NCI-H1048 (cell line): ENCODE results near the gene SZRD1.
A peak's percentile ranks its signal among the peaks of the same experiment; 100 is the strongest.
"Not testable (repeated sequence)": the region's sequence is repeated elsewhere in the genome, so short reads cannot be mapped to it uniquely, and the experiment has no call there.

Experiments
- DNase-seq: peaks from one replicate; lab custom pipeline; 2025; lab: John Stamatoyannopoulos, UW

SZRD1 gene, protein sequence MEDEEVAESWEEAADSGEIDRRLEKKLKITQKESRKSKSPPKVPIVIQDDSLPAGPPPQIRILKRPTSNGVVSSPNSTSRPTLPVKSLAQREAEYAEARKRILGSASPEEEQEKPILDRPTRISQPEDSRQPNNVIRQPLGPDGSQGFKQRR

DNA sequence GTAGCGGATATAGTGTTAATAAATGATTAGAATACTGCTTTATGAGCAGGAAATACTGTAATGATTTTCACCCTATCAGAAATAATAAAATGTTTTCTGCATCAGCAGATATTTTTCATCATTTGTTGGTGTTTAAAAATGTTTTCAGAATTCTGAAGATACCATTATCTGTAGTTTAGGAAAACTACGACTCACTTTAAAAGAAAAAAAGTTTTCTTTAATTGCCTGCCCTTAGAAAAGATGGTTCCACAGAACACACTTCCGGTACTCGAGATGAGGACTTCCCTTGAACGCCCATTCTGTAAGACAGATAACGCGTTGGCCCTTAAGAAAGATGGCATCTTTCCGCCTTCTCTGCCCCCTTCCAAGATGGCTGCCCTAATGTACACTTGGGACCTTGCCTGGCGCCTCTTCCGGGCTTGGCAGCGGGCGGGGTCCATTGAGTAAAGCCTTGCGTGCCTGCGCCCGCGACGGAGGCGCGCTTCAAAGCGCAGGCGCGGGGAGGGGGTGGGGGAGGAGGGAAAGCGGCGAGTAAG is at the start of gene SZRD1:
TSS of gene SZRD1 (plus strand) at position 521 of the 536 bp plus-strand sequence. CDS start 16 bp downstream, outside the sequence.
- DNase-seq, result peak; percentile 95

DNA sequence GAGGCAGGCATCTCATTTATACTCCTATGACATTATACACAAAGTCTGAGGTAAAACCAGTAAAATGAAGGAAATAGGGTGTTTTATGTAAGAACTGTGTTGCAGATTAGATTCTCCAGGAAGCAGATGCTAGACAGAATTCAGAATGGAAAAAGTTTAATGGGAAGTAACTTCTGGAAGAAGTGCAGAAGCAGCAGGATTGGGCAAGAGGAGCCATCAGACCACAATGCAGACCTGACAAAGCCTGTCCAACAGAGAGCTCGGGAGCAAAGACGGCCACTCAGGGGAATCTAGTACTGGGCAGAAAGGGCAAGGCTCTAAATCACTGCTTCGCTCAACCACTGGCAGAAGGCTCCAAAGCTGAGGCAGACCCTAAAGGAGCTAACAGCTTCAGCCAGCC is 48.5 kb upstream of the SZRD1 start:
- no peak for DNase-seq

DNA sequence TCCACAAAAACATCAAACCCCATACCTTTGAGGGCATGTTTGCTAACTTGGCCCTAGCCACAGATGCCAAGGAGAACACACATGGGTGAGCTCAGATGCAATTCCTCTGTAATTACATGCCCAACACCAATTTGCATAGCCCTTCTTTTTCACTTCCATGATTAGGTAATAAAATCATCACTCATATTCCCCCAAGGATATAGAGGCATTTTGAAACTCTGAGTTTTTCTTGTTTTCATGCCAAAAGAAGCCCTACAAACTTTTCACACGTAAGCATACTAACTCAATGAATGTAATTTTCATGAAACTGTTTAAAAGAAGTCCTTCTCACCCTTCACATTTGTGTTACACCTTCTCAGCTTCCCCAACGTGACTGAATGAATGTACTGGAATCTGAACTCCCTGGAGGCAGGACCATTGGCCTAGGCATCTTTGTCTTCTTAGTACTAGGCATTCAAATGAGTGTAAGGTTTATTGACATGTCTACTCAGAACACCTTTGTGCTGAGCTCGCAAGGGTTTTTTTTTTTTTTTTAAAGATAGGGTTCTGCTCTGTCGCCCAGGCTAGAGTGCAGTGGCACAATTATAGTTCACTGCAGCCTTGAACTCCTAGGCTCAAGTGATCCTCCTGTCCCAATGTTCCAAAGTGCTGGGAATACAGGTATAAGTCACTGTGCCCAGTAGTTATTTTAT is 45.7 kb upstream of the SZRD1 start:
- no peak for DNase-seq

DNA sequence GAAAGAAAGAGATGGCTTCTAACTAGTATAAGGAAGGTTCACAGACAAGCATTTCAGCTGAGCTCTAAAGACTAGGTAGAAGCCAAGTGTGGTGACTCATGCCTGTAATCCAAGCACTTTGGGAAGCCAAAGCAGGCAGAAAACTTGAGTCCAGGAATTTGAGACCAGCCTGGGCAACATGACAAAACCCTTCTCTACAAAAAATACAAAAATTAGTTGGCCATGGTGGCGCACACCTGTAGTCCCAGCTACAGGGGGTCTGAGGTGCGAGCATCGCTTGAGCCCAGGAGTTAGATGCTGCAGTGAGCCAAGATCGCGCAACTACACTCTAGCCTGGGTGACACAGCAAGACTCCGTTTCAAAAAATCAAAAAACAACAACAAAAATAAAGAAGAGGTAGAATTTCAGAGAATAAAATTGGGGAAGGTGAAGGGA is 42.6 kb upstream of the SZRD1 start:
- no peak for DNase-seq

DNA sequence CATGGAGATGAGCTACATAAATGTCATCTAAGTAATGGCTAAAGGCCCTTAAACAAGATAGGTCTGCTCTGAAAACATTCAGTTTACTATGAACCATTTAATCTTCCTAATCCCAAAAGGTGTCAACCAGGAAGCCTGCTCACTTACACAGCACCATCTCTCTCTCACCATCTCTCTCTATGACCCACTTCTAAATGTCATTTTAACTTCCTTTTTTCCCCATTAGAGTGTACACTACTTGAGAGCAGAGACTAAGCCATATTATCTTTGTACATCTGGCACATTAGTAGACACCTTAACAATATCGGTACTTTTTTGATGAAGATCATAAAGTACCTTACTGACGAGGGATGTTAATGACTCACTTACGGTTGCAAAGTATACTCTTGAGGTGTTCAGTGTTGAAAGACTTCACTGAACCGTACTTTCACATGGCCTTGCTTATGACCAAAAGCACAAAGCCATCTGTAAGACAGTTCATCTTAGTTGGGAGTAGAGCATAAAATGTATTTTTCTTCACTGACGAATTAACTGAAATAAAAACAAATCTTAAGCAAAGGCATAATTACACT is 40.1 kb upstream of the SZRD1 start:
- no peak for DNase-seq

DNA sequence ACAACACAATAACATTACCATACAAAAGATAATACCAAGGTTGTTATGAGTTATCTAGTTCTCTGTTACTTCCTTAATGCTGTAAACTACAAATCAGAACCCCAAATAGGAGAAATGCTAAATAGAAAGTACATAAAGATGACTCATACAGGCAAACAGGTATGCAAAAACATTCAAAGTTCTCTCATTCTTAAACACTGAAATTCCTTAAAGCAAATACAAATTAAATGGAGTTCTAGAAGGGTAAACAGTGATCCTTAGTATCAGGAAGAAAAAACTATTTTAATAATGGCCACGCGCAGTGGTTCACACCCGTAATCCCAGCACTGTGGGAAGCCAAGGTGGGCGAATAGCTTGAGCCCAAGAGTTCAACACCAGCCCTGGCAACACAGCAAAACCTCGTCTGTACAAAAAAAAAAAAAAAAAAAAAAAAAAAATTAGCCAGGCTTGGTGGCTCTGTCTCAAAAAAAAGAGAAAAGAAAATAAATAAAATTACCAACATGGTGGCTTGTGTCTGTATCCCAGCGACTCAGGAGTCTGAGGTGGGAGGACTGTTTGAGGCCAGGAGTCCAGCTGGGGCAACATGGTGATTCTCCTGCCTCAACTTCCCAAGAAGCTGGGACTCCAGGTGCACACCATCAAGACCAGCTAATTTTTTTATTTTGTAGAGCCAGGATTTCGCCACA is 32.2 kb upstream of the SZRD1 start:
- DNase-seq, result no peak

DNA sequence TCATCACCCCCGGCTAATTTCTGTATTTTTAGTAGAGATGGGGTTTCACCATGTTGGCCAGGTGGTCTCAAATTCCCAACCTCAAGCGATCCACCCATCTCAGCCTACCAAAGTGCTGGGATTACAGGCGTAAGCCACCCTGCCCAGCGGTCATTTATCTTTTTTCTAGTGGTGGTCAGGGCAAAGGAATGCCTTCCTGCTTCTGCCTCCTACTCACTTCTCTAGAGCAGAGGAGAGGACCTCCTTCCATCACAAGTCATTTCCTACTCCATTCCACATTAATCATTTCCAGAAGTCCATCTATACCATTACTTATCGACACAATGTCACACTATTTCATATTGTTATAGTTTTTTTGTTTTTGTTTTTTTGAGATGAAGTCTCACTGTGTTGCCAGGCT is 28.1 kb upstream of the SZRD1 start:
- no peak for DNase-seq

DNA sequence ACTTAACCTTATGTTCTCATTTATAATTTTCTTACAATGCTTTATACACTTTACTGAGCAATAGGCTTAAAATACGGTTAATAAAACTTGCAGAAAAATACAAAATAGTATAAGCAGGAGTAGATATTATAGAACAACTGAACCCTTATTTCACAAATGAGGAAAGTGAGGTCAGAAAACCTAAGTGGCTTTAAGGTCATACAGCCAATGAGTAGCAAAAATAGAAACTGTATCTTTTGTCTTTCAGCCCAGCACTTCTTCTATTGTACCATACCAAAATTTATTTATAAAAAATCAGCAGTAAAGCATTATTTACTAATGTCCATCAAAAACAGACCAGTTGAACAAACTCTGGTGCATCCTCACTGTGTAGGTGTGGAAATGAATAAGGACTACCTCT is 26.4 kb upstream of the SZRD1 start:
- no peak for DNase-seq

DNA sequence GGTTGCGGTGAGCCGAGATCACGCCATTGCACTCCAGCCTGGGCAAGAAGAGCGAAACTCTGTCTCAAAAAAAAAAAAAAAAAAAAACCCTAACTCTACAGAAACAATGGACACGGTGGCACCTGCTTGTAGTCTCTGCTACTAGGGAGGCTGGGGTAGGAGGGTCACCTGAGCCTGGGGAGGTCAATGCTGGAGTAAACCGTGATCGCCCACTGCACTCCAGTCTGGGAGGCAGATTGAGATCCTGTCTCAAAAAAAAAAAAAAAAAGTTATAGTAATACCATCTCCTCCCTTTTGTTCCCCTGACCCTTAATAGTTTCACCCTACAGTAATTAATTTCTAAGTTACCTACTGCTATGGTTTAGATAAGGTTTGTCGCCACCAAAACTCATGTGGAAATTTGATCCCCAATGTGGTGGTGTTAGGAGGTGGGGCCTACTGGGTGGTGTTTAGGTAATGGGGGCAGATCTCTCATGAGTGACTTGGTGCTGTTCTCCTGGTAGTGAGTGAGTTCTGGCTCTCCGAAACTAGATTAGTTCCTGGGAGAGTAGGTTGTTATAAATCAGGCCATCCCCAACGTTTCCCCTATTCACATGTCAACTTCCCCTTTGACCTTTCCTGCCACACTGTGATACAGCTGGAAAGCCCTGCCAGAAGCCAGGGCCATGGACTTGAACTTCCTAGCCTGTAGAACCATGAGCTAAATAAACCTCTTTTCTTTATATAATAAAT is 24.5 kb upstream of the SZRD1 start:
- DNase-seq, result no peak

DNA sequence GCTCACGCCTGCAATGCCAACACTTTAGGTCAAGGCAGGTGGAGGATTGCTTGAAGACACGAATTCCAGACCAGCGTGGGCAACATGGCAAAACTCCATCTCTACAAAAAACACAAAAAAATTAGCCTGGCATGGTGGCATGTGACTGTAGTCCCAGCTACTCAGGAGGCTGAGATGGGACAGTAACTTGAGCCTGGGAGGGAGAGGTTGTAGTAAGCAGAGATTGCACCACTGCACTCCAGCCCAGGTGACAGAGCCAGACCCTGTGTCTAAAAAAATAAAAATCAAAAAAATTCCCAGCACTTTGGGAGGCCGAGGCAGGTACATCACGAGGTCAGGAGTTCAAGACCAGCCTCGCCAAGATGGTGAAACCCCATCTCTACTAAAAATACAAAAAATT is 23.8 kb upstream of the SZRD1 start:
- DNase-seq, result not testable (repeated sequence)

DNA sequence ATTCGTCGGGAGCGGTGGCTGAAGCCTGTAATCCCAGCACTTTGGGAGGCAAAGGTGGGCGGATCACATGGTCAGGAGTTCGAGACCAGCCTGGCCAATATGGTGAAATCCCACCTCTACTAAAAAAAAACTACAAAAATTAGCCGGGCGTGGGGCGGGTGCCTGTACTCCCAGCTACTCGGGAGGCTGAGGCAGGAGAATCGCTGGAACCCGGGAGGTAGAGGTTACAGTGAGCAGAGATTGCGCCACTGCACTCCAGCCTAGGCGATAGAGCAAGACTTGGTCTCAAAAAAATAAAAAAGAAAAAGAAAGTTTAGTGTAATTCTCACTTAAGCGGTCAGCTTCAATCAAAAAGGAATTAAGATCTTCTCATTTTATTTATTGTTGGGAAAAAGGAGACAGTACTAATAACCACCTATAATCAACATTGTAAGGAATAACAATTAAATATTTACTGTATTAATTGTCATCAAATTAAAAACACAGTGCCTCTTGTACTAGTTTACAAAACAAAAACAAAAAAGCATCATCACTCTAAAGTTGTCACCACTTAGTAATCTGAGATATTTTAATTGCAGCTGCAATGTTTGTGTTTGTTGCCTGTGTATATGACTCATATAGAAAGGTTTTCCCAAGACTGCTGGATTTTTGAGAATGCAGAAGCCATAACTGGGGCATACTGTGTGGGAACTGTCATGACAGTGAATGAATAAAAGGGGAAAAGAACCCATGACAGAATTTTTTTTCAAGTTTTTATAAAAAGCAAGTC is 18.4 kb upstream of the SZRD1 start:
- no peak for DNase-seq

DNA sequence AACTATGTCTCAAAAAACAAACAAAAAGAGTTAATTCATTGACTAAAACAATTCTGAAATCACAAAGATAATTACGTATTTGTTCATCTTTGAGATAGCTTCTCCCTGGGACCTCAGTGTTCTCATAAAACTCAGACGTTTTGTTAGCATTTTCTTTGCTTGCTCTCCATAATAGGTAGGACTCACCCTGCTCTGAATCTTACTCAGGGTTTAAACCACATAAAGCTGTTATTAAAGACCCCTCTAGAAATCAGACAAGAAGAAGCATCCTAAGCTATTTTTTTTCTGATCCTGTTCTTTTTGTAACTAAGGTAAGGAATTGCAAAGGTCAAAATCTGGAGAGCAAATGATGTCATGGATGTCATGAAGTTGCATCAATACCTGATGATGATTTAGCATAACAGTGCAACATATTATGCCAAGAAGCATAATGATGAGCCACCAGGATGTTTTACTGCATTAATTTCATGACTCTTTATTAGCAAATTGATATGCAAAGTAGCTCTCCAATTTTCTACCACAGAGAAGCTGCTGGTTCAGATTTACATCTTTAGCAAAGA is 17.1 kb upstream of the SZRD1 start:
- no peak for DNase-seq

DNA sequence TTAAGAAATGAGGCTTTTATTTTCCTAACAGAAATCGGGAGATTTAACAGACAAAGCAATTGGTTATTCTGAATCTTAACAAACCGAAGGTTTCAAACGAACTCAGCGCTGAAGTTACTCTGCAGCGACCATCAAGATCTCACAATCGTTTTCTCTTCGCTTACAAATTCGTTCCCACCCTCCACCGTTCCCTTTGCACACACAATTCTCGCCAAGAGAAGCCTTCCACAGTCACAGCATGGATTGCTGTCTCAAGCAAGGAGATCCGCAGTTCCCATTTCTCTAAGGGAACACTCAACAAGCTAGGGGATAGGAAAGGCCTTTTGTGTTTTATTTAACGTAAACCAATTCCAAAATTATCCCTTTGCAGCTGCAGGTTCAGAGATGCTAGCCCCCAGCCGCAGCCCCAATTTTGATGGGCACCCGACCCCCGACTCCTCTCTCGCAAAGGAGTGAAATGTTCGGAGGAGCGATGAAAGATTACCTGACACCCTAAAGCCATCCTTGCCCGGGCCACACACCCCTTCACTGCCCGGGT is 15.5 kb upstream of the SZRD1 start:
- no peak for DNase-seq

DNA sequence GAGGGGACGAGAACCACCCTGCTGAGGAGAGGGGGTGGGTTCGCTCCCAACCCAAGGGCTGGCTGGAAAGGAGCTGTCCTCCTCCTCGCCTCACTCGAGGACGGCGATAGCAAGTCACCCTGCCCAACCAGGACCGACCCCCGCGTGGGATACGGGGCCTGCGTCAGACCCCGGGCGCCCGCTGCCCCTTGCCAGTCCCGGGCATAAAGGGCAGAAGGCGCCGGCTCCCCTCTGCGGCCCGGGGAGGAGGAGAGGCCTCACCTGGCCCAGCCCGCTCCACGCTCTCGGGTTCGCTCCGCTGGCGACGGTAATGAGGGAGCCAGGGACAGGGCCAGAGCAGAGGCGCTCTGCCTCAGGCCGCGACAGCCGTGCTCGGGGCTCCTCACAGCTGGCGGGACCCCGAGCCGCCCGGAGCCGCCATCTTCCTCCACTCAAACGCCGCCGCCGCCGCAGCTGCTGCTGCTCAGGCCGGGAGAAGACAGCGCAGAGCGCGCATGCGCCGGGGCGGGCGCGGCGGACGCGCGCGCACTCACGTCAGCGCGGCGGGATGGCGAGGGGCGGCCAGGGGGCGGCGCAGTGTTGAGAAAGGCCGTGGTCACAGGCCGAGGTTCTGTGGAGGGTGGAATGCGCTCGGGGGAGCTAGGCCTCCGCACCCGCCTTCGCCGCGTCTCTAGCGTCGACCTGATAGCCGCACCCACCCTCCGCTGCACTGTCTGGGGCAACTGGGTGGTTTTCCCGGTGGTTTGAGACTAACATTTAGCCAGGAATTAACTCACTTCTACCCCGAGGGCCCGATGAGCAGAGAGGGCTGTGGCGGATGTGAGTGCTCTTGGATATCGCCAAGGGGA is 14.8 kb upstream of the SZRD1 start, which contains the start of gene FBXO42:
TSS of gene FBXO42 (minus strand) at position 487 of the 848 bp plus-strand sequence. CDS start 37,062 bp downstream, outside the sequence.
- peak; percentile 45 for DNase-seq

DNA sequence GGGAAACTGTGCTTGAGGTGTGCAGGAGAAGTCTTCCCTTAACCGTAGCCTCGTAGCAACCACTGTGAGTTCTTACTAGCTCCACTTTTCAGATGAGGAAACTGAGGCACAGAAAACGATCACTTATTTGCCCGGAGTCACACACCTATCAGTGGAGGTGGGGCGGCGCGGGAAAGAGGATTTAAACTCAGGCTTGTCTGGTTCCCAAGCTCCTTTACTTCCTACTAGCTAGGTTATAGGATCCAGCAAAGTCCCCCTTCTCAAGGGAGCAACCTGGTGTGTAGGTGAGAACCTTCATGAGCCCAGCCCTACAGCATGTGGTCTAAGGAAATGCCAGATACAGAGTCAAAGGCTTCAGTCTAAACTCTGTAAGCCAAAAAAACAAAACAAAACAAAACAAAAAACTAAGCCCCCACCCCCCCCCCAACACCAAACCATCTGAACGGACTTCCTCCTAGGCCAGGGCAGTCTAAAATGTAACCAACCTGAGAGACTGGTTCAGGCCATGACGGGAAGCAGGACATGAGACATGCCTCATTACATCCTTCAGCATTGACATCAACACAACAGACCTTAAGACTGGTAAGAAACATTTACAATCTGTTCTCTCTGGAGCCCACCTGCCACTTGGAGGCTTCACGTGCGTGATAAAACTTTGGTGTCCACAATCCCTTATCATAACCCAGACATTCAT is 14.1 kb upstream of the SZRD1 start:
- DNase-seq, result no peak

DNA sequence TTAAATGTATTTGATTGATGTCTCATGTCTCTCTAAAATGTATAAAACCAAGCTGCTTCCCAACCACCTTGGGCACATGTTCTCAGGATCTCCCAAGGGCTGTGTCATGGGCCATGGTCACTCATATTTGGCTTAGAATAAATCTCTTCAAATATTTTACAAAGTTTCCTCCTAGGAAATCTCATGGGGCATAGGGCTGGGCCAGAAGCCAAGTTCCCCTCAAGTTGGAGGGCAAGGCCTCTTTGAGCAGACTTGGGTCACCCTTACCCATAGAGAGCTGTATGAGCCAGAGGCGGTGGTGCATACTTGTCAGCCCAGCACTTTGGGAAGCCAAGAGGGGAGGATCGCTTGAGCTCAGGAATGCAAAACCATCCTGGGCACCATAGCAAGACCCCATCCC is 12.4 kb upstream of the SZRD1 start:
- no peak for DNase-seq

DNA sequence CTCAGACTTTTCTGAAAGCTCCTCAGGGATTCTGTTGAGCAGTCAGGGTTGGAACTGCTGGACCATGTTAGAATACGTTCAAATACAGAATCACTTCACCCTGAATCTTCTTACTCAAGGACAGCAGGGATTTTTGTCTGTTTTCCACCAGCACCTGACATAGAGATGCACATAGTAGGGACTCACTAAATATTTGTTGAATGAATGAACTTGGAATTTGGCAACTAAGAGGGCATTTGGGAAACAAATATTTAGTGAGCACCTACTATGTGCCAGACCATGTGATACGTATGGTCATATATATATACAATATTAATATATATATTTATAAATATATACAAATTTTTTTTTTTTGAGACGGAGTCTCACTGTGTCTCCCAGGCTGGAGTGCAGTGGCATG is 10.2 kb upstream of the SZRD1 start:
- no peak for DNase-seq

DNA sequence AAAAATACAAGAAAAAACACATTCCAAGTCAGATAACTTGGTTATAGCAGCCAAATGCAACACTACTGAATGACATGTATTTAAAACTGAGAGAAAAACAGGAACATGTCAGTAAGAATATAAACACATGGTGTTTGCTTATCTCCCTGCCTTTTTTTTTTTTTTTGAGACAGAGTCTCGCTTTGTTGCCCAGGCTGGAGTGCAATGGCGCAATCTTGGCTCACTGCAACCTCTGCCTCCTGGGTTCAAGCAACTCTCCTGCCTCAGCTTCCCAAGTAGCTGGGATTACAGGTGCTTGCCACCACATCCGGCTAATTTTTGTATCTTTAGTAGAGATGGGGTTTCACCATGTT is 1.9 kb upstream of the SZRD1 start:
- not testable (repeated sequence) for DNase-seq
